SK-N-SH (cell line): ENCODE data around the gene KRT3. TPM values are rescaled to one million over a fixed set of nuclear protein-coding genes. Genes with fewer than 3 reads are reported as not detected.

Experiments
- CTCF ChIA-PET: fragments of 300-600, 350-600 bp; formaldehyde crosslinking; extraction: SDS; loops from one replicate; lab custom pipeline; 2021; lab: Yijun Ruan, JAX
- POLR2A ChIA-PET: fragments of 350-600 bp; sonication (Branson Sonifier 250); formaldehyde crosslinking; extraction: SDS; loops from one replicate; lab custom pipeline; 2020; ENCODE audit warnings: antibody characterized with exemption, inconsistent platforms; lab: Yijun Ruan, JAX
- DNase-seq: peaks from one replicate; pipeline ENCODE4 v3.0.0; 2012
- H2AFZ ChIP-seq: fragments of 200-600 bp; sonication (generic); 2 replicates; pipeline ENCODE4 v1.8.1; 2016; ENCODE audit warnings: antibody characterized with exemption, mild to moderate bottlenecking, low read depth
- H3F3A ChIP-seq: fragments of 200-600 bp; sonication (generic); replicated peaks from 2 replicates; pipeline ENCODE3; 2016; ENCODE audit warnings: antibody characterized with exemption, mild to moderate bottlenecking; ENCODE audit not compliant: insufficient read depth
- H3K27ac ChIP-seq, 2 experiments: fragments of 200-500 bp in 1 of 2; fragments of 200-600 bp in 1 of 2; sonication (Bioruptor generic) in 1 of 2; sonication (generic), shearing (Covaris generic) in 1 of 2; 2 replicates each; pipeline versions ENCODE4 v1.5.1 to v1.6.1; 2014 to 2016; ENCODE audit warnings: low read depth in 2 of 2, inconsistent platforms in 1 of 2, low read length in 1 of 2, mild to moderate bottlenecking in 1 of 2, mixed read lengths in 1 of 2
- H3K27me3 ChIP-seq: fragments of 200-600 bp; sonication (generic), shearing (Covaris generic); 2 replicates; pipeline ENCODE4 v1.6.1; 2016; ENCODE audit warnings: mixed run types; ENCODE audit not compliant: insufficient read depth
- H3K36me3 ChIP-seq, 2 experiments: fragments of 200-500 bp in 1 of 2; fragments of 200-600 bp in 1 of 2; sonication (Bioruptor generic) in 1 of 2; sonication (generic) in 1 of 2; replicated peaks in 1 of 2; 2 replicates each; pipeline versions ENCODE3 to v1.5.1; 2014 to 2016; ENCODE audit warnings: low read length in 1 of 2, mild to moderate bottlenecking in 1 of 2; ENCODE audit not compliant: insufficient read depth in 2 of 2, control insufficient read depth in 1 of 2
- H3K4me1 ChIP-seq, 2 experiments: fragments of 200-500 bp in 1 of 2; fragments of 200-600 bp in 1 of 2; sonication (Bioruptor generic) in 1 of 2; sonication (generic), shearing (Covaris generic) in 1 of 2; 2 replicates each; pipeline versions ENCODE4 v1.5.1 to v1.6.1; 2014 to 2016; ENCODE audit warnings: low read depth in 1 of 2, low read length in 1 of 2, mixed run types in 1 of 2; ENCODE audit not compliant: insufficient read depth in 2 of 2, control insufficient read depth in 1 of 2
- H3K4me2 ChIP-seq: fragments of 200-600 bp; sonication (generic), shearing (Covaris generic); 2 replicates; pipeline ENCODE4 v1.6.1; 2017; ENCODE audit warnings: mixed run types
- H3K4me3 ChIP-seq, 2 experiments: fragments of 200-500 bp in 1 of 2; fragments of 200-600 bp in 1 of 2; sonication (Bioruptor generic) in 1 of 2; sonication (generic), shearing (Covaris generic) in 1 of 2; 2 replicates each; pipeline versions ENCODE4 v1.5.1 to v1.8.1; 2014 to 2016; ENCODE audit warnings: low read depth in 2 of 2, inconsistent platforms in 1 of 2, low read length in 1 of 2, mild to moderate bottlenecking in 1 of 2, mixed read lengths in 1 of 2, moderate library complexity in 1 of 2
- H3K79me2 ChIP-seq: fragments of 200-600 bp; sonication (generic); 2 replicates; pipeline ENCODE4 v1.8.1; 2017; ENCODE audit warnings: mild to moderate bottlenecking; ENCODE audit not compliant: insufficient read depth
- H3K9ac ChIP-seq: fragments of 200-600 bp; sonication (generic); 2 replicates; pipeline ENCODE4 v1.6.1; 2017; ENCODE audit warnings: mixed run types
- H3K9me2 ChIP-seq: fragments of 200-600 bp; sonication (generic); 2 replicates; pipeline ENCODE4 v1.6.1; 2017; ENCODE audit warnings: mixed run types
- H3K9me3 ChIP-seq: fragments of 200-600 bp; sonication (generic); 2 replicates; pipeline ENCODE4 v1.6.1; 2017; ENCODE audit warnings: mixed run types, mild to moderate bottlenecking, moderate library complexity
- H4K20me1 ChIP-seq: fragments of 200-600 bp; sonication (generic); 2 replicates; pipeline ENCODE4 v1.6.1; 2017; ENCODE audit warnings: mild to moderate bottlenecking, mixed run types; ENCODE audit not compliant: insufficient read depth
- ELF1 ChIP-seq: IDR thresholded peaks from 2 replicates; pipeline ENCODE4 v1.4.0; 2012
- FOSL2 ChIP-seq: IDR thresholded peaks from 2 replicates; pipeline ENCODE4 v1.4.0; 2012; ENCODE audit warnings: low read depth, mild to moderate bottlenecking, moderate library complexity, borderline replicate concordance
- FOXM1 ChIP-seq: IDR thresholded peaks from 2 replicates; pipeline ENCODE4 v1.4.0; 2012; ENCODE audit warnings: low read depth, mild to moderate bottlenecking
- GATA2 ChIP-seq: sonication (generic); formaldehyde crosslinking; IDR thresholded peaks from 2 replicates; pipeline ENCODE4 v1.5.0; 2020; ENCODE audit warnings: mild to moderate bottlenecking, missing genetic modification reagents
- JUND ChIP-seq: IDR thresholded peaks from 2 replicates; pipeline ENCODE4 v1.4.0; 2012
- MEF2A ChIP-seq: IDR thresholded peaks from 2 replicates; pipeline ENCODE4 v1.4.0; 2012; ENCODE audit warnings: low read depth, borderline replicate concordance
- MXI1 ChIP-seq: IDR thresholded peaks from 2 replicates; pipeline ENCODE4 v1.6.1; 2012; ENCODE audit warnings: mild to moderate bottlenecking, low read depth, low read length, improper control_type of control experiment
- NFIC ChIP-seq: IDR thresholded peaks from 2 replicates; pipeline ENCODE4 v1.4.0; 2012; ENCODE audit warnings: borderline replicate concordance
- NRF1 ChIP-seq: IDR thresholded peaks from 2 replicates; pipeline ENCODE4 v1.6.1; 2012; ENCODE audit warnings: low read depth, mild to moderate bottlenecking, low read length
- POLR2AphosphoS5 ChIP-seq: IDR thresholded peaks from 2 replicates; pipeline ENCODE4 v1.6.1; 2012; ENCODE audit warnings: low read depth, low read length
- RAD21 ChIP-seq: IDR thresholded peaks from 2 replicates; pipeline ENCODE4 v1.6.1; 2012; ENCODE audit warnings: mild to moderate bottlenecking, low read length
- RFX5 ChIP-seq: IDR thresholded peaks from 2 replicates; pipeline ENCODE4 v1.6.1; 2012; ENCODE audit warnings: mild to moderate bottlenecking, improper control_type of control experiment, low read length
- SIN3A ChIP-seq: IDR thresholded peaks from 2 replicates; pipeline ENCODE4 v1.6.1; 2012; ENCODE audit warnings: low read depth, mild to moderate bottlenecking, low read length, moderate library complexity, borderline replicate concordance
- SMC3 ChIP-seq: IDR thresholded peaks from 2 replicates; pipeline ENCODE4 v1.6.1; 2012; ENCODE audit warnings: low read depth, low read length, improper control_type of control experiment
- YY1 ChIP-seq: IDR thresholded peaks from 2 replicates; pipeline ENCODE4 v1.4.0; 2012; ENCODE audit warnings: low read depth, mild to moderate bottlenecking
- WGBS: methylation state at CpG from one replicate; pipeline ENCODE4 v1.1.6; 2017; ENCODE audit warnings: low lambda C conversion rate; 5-methylcytosine and 5-hydroxymethylcytosine counted together
- polyA plus RNA-seq, 3 experiments: library from polyadenylated mRNA; depleted of rRNA; stranded (reverse); fragments of >200 nt; gene quantifications; 2 replicates each; pipeline ENCODE4 v1.2.3, GENCODE V29; 2012
- TF ChIP-seq, protein P1 (sequence below): IDR thresholded peaks from 2 replicates; pipeline ENCODE4; 2012
- TF ChIP-seq, protein P2 (sequence below): IDR thresholded peaks from 2 replicates; pipeline ENCODE4 v1.4.0; 2012; ENCODE audit warnings: low read depth, borderline replicate concordance
- TF ChIP-seq, protein P3 (sequence below): IDR thresholded peaks from 2 replicates; pipeline ENCODE4 v1.4.0; 2012; ENCODE audit warnings: low read depth
- TF ChIP-seq, protein P4 (sequence below): fragments of 150-350 bp; IDR thresholded peaks from 2 replicates; pipeline ENCODE4 v1.6.1; 2017; ENCODE audit warnings: antibody characterized with exemption, low read length, low read depth, borderline replicate concordance

Gene KRT3
- polyA plus RNA-seq, 1 of the 3 experiments (the other 2 are of a cell fraction): not detected

DNA sequence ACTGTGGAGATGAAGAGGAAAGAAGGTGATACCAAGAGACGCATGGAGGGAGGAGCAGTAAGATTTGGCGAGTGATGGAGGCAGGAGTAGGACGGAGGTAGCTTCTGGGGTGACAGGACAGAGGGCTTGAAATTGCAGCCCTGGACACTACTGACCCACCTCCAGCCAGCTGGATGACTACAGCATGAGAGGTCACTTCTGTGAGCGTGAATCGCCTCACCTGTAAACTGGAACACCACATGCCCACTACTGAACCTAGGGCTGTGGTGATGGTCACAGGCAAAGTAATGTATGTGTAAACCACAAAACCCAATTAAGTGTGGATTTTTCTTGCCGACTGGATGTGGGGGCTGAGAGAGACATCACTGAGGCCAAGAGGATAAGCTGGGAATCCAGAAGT lies 24.6 kb upstream of the KRT3 start:
- POLR2A ChIA-PET: no interaction called here
- Histone ChIP-seq H3K9me3 (no peaks in the 10 kb centered on the region), H3K4me1 (no peaks in the 10 kb centered on the region), H3K27me3 (peaks cover 64% of the 10 kb centered on the region), H3K4me3 (no peak overlapping the region), H4K20me1 (no peaks in the 10 kb centered on the region), H3K4me2 (no peak overlapping the region), H3F3A (no peaks in the 10 kb centered on the region), H3K36me3 (no peaks in the 10 kb centered on the region), H3K9ac (no peak overlapping the region), H3K9me2 (no peaks in the 10 kb centered on the region), H2AFZ (no peak overlapping the region), H3K79me2 (no peaks in the 10 kb centered on the region), H3K27ac (no peak overlapping the region)
- TF ChIP-seq NFIC: no peak
- TF ChIP-seq, protein P1, sequence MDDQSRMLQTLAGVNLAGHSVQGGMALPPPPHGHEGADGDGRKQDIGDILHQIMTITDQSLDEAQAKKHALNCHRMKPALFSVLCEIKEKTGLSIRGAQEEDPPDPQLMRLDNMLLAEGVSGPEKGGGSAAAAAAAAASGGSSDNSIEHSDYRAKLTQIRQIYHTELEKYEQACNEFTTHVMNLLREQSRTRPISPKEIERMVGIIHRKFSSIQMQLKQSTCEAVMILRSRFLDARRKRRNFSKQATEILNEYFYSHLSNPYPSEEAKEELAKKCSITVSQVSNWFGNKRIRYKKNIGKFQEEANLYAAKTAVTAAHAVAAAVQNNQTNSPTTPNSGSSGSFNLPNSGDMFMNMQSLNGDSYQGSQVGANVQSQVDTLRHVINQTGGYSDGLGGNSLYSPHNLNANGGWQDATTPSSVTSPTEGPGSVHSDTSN: no peak
- TF ChIP-seq NRF1: no peak
- TF ChIP-seq, protein P2, sequence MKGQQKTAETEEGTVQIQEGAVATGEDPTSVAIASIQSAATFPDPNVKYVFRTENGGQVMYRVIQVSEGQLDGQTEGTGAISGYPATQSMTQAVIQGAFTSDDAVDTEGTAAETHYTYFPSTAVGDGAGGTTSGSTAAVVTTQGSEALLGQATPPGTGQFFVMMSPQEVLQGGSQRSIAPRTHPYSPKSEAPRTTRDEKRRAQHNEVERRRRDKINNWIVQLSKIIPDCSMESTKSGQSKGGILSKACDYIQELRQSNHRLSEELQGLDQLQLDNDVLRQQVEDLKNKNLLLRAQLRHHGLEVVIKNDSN: no peak
- TF ChIP-seq RFX5: no peak
- 55% methylated on average over 6 of the region's 6 CpGs for WGBS
- no peak for DNase-seq
- CTCF ChIA-PET: interaction anchor here (1.2 to 2.5 kb wide), 3 partner anchors 45 to 65 kb away, joined by 4 to 10 read pairs (median 5); no protein-coding TSS in a partner anchor

DNA sequence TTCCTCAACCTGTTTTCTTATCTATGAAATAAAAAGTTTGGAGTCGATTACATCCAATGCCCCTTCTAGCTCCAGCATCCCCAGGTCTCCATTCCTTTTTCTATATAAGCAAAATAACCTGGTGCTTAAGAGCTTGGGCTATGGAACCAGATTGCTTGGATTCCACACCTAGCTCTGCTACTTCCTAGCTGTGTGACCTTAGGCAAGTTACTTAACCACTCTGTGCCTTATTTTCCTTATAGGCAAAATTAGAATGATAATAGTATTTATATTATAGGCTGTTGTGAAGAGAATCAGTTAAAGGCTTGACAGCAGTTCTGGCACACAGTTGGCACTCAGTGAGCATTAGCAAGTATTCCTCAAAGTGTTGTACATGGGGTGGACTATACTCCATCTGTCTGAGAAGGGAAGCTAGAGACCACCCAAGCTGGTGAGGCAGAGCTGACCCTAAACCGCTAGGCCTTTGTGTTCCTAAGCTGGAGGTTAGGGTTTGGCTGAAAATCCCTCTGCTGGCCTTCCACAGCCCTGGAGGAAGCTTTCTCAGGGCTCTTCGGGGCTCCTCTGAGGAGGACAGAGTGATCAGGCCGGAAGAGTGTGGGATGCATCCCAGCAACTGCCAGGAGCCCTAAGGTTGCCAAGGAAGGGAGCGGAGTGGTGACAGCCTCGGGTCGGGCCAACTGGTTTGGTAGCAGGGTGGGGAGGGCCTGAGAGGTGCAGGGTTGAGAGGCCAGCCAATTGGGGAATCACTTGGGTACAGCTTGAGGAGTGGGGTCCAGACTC lies 24.0 kb upstream of the KRT3 start:
- CTCF ChIA-PET: interaction anchor here (2.2 to 2.5 kb wide), 2 partner anchors 60 to 65 kb away, joined by 5 to 10 read pairs; no protein-coding TSS in a partner anchor
- no peaks in the 10 kb centered on the region for H3K36me3 ChIP-seq
- no peaks in the 10 kb centered on the region for H3K4me1 ChIP-seq
- DNase-seq: no peak
- no peaks in the 10 kb centered on the region for H3K9me2 ChIP-seq
- no peaks in the 10 kb centered on the region for H4K20me1 ChIP-seq
- H3K27me3 ChIP-seq: peaks cover 60% of the 10 kb centered on the region
- no peak overlapping the region for H3K9ac ChIP-seq
- WGBS: 45% methylated on average over 6 of the region's 7 CpGs
- no peak overlapping the region for H3K27ac ChIP-seq
- no peak overlapping the region for H3K4me3 ChIP-seq
- H2AFZ ChIP-seq: no peak overlapping the region
- H3F3A ChIP-seq: no peaks in the 10 kb centered on the region
- no peaks in the 10 kb centered on the region for H3K9me3 ChIP-seq
- TF ChIP-seq NFIC (no peak), ELF1 (no peak)
- POLR2A ChIA-PET: no interaction called here
- H3K79me2 ChIP-seq: no peaks in the 10 kb centered on the region
- H3K4me2 ChIP-seq: no peak overlapping the region

DNA sequence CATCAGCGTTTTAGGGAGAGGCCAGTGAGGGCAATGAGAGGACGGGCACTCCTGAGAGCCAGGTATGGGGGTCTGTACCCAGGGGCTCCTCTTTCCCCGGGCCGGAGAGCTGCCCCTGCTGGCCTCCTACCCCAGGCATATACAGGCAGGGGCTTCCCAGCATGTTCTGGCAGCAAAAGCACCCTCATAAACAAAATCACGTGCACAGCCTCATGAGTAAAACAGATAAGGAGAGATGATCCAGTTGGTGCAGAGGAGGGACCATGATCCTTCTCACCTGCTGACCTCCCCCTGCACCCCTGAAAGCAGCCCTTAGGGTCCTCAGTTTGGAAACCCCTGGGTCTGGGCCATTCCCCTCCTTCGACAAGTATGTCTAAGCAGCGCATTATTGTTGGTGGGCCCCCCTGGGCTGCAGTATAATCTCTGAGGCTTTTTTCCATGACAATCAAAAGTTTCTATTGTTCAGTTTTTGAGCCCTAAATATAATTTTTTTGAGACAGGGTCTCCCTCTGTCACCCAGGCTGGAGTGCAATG lies 23.0 kb upstream of the KRT3 start:
- POLR2A ChIA-PET: no interaction called here
- no peaks in the 10 kb centered on the region for H3K9me3 ChIP-seq
- DNase-seq: no peak
- 40% methylated on average over 7 of the region's 7 CpGs for WGBS
- CTCF ChIA-PET: interaction anchor here (1.2 to 2.5 kb wide), 4 partner anchors 13 to 66 kb away, joined by 3 to 10 read pairs (median 4); no protein-coding TSS in a partner anchor
- H3K9me2 ChIP-seq: no peaks in the 10 kb centered on the region
- H3K4me2 ChIP-seq: no peak overlapping the region
- no peaks in the 10 kb centered on the region for H3K36me3 ChIP-seq
- H4K20me1 ChIP-seq: no peaks in the 10 kb centered on the region
- no peak overlapping the region for H3K4me3 ChIP-seq
- H2AFZ ChIP-seq: no peak overlapping the region
- H3K9ac ChIP-seq: no peak overlapping the region
- no peaks in the 10 kb centered on the region for H3K4me1 ChIP-seq
- H3K27ac ChIP-seq: no peak overlapping the region
- peaks cover 50% of the 10 kb centered on the region for H3K27me3 ChIP-seq
- H3K79me2 ChIP-seq: no peaks in the 10 kb centered on the region
- H3F3A ChIP-seq: no peaks in the 10 kb centered on the region
- no peak for TF ChIP-seq MXI1
- TF ChIP-seq YY1: no peak
- TF ChIP-seq FOXM1: no peak
- no peak for TF ChIP-seq FOSL2
- no peak for TF ChIP-seq GATA2
- TF ChIP-seq SIN3A: no peak
- no peak for TF ChIP-seq POLR2AphosphoS5
- no peak for TF ChIP-seq JUND
- TF ChIP-seq SMC3: no peak
- TF ChIP-seq NFIC: no peak
- no peak for TF ChIP-seq RAD21
- TF ChIP-seq MEF2A: no peak
- TF ChIP-seq, protein P3, sequence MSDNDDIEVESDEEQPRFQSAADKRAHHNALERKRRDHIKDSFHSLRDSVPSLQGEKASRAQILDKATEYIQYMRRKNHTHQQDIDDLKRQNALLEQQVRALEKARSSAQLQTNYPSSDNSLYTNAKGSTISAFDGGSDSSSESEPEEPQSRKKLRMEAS: no peak
- TF ChIP-seq, protein P4, sequence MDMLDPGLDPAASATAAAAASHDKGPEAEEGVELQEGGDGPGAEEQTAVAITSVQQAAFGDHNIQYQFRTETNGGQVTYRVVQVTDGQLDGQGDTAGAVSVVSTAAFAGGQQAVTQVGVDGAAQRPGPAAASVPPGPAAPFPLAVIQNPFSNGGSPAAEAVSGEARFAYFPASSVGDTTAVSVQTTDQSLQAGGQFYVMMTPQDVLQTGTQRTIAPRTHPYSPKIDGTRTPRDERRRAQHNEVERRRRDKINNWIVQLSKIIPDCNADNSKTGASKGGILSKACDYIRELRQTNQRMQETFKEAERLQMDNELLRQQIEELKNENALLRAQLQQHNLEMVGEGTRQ: no peak
